GM12872 (cell line): ENCODE measurements around the gene KAT2A.
A peak's percentile ranks its signal among the peaks of the same experiment; 100 is the strongest.

ENCODE experiments used
- TF ChIP-seq, protein P1 (sequence below): IDR thresholded peaks from 3 replicates; pipeline ENCODE4 v1.5.1; 2011; ENCODE audit warnings: low read depth, mild to moderate bottlenecking, low read length, moderate library complexity; ENCODE audit not compliant: insufficient read depth

Gene KAT2A

DNA sequence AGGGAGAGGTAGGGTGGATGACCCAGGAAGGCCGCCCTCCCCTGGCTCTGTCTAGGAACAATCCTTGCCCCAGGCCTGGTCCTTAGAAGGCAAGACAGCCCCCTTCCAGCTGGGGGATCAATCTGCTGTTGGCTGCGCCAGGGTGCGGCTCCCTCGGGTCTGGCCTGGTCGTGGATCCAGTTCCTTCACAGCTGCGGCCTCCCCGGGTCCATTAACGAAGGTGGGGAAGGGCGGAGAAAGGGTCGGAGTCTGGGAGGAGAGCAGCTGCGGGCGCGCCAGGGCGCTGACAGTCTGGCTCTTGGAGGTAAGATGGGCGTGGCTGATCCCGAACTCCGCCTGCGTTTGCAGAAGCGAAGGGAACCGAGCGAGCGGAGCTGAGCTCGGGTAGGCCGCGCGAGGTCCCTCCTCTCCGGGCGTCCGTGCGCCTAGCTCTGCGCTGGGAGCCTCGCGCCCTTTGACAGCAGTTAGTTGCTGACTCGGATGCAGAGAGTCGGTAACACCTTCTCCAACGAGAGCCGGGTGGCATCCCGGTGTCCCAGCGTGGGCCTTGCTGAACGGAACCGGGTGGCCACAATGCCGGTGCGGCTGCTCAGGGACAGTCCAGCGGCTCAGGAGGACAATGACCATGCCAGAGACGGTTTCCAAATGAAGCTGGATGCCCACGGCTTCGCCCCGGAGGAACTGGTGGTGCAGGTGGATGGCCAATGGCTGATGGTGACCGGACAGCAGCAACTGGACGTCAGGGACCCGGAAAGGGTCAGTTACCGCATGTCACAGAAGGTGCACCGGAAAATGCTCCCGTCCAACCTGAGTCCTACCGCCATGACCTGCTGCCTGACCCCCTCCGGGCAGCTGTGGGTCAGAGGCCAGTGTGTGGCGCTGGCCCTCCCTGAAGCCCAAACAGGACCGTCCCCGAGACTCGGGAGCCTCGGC, 1.5 kb upstream of the KAT2A start, which contains the start of gene HSPB9:
HSPB9 (plus strand) TSS at position 434 of the 933 bp plus-strand sequence; CDS start at position 481, 47 bp downstream.
- TF ChIP-seq, protein P1, sequence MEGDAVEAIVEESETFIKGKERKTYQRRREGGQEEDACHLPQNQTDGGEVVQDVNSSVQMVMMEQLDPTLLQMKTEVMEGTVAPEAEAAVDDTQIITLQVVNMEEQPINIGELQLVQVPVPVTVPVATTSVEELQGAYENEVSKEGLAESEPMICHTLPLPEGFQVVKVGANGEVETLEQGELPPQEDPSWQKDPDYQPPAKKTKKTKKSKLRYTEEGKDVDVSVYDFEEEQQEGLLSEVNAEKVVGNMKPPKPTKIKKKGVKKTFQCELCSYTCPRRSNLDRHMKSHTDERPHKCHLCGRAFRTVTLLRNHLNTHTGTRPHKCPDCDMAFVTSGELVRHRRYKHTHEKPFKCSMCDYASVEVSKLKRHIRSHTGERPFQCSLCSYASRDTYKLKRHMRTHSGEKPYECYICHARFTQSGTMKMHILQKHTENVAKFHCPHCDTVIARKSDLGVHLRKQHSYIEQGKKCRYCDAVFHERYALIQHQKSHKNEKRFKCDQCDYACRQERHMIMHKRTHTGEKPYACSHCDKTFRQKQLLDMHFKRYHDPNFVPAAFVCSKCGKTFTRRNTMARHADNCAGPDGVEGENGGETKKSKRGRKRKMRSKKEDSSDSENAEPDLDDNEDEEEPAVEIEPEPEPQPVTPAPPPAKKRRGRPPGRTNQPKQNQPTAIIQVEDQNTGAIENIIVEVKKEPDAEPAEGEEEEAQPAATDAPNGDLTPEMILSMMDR = no peak

DNA sequence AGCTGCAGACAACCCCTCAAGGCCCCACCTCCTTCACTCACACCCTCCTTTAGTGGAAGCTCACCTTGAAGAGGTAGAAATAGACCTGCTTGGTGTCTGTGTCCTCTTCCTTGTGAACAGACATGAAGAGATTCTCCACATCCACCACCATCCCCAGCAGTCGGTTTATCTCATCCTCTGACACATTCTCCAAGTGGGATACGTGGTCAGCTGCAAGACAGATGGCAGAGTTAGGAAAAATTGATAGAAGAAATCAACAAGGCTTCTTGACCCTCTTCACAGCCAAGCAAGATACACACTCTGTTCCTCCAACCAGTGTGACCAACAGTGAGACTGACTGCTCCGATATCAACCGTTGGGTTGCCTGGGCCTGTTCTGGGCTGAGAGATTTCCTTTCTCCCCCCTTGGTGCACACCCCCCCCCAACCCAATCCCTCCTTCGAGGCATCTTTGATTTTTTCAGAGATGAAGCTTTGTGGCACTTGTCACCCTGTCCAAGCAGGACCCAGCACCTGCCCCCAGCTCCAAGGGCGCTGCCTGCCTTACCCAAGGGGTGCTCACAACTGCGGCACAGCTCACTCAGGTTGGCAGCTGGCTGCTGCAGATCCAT, 902 bp downstream of the KAT2A start:
- TF ChIP-seq, protein P1 = no peak

DNA sequence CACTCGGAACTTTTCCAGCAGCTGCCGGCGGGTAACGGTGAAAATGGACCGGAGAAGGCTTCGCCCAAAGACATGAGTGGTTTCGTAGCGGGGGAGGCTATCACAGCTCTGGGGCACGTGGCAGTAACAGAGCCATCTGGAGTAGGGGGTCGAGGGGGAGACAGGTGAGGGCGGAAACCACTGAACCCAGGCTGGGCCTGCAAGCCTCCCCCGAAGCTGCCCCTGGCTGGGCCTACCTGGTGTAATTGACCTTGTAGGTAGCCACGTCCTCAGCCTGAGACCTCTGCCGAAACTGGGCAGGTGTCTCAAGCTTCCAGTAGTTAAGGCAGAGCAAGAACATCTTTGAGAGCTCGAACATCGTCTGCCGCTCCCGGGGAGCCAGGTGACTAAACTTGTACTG, 1.9 kb downstream of the KAT2A start:
- TF ChIP-seq, protein P1 = no peak

DNA sequence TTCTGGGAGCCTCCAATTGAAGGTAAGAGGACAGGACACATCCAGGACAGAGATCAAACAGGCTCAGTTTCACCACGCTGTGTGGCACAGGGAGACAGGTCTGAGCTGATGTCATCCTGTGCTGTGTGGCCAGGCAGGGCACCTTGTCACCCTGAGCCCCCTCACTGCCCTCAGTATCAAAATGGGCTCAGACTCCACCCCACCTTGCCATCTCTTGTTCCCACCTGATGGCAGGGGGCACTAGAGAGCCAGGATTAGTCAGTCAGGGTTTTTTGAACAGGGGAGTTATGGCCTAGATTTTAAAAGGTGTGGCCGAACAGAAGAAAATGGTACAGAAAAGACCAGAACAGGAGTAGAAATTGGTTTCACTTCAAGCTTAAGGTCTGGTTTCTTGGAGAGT, 2.6 kb downstream of the KAT2A start:
- TF ChIP-seq, protein P1 = peak; percentile 62

DNA sequence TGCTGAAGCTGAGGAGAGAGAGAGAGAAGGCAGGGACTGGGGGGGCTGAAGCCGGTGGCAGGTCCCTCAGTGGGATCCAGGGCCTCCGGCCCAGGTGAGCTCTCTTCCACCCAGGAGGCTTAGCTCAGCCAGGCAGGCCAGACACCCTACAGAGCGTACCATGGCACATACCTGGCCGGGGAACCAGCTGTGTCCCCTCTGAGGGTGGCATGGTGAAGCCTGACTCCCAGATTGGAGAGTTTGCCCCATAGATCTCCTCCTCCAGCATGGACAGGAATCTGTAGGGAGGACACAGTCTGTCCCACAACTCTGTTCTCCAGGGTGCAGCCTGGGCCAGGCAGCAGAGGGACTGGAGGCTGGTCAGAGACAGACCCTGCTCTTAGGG, 3.0 kb downstream of the KAT2A start:
- TF ChIP-seq, protein P1 = no peak

DNA sequence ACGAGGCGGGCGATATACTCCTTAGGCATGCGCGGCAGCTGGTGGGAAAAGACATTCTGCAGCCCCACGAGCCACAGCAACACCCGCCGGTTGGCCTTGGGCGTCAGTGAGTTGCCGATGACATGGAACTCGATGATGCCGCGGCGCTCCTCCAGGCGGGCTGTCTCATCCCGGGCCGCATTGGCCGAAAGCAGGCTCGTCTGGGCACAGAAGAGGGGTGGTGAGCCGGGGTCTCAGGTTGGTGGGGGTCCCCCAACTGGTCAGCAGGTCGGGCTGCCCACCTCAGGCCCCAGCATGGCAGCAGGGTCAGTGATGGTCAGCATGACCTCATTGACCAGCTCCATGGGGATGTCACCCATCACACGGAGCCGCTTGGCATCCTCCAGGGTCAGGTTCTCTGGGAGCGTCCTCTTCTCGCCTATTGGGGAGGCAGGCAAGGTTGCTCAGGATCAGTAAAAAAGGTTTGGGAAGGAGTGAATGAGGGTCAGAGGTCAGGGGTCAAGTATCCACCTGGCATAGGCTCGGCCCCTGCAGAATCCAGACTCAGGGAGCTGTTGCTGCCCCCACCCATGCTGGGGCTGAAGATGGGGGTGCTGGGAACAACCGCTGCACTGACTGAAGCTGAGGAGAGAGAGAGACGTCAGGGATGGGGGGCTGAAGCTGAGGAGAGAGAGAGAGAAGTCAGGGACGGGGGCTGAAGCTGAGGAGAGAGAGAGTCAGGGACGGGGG, 3.6 kb downstream of the KAT2A start:
- TF ChIP-seq, protein P1 = no peak
